Measurements from ENCODE around the gene TUFM. TPM values are rescaled to one million over a fixed set of nuclear protein-coding genes. Genes with fewer than 3 reads are reported as not detected.
"Not testable (repeated sequence)": the region's sequence is repeated elsewhere in the genome, so short reads cannot be mapped to it uniquely, and the experiment has no call there.

Gene TUFM
- total and polyA plus RNA-seq, 2 experiments from 2014 or later: 192 to 248 TPM

- TF ChIP-seq REST (IDR thresholded peaks at IDR 0.05; ENCODE audit: unreplicated experiment) (no peak), CTCF (conservative IDR thresholded peaks at IDR 0.05; ENCODE audit: low read depth in 2 of 2) (no peak), ZNF114 (CRISPR knock-in tag; IDR thresholded peaks at IDR 0.05) (no peak), JUNB (IDR thresholded peaks at IDR 0.05; ENCODE audit: unreplicated experiment) (no peak), ZNF331 (CRISPR knock-in tag; IDR thresholded peaks at IDR 0.05; ENCODE audit: low read depth) (no peak)
Observed at GRCh38 chr16:28872952-28873351, 26.8 kb upstream of the TUFM start (continued).

- TF ChIP-seq EZH2phosphoT487 (IDR thresholded peaks at IDR 0.05; ENCODE audit: unreplicated experiment): no peak
- TF ChIP-seq POLR2AphosphoS5 (IDR thresholded peaks at IDR 0.05; ENCODE audit: low read depth): no peak
- no peak for TF ChIP-seq ZNF331 (CRISPR knock-in tag; IDR thresholded peaks at IDR 0.05; ENCODE audit: low read depth)
- no peak for TF ChIP-seq REST (IDR thresholded peaks at IDR 0.05; ENCODE audit: unreplicated experiment)
- TF ChIP-seq EZH2 (IDR thresholded peaks at IDR 0.05; ENCODE audit: low read depth, unreplicated experiment): no peak
- no peak for TF ChIP-seq CREB1 (CRISPR knock-in tag; IDR thresholded peaks at IDR 0.05; ENCODE audit: low read depth)
- Mint-ChIP-seq H3K27me3 (ENCODE audit: insufficient read depth, low read depth, poor library complexity) (peaks cover 6% of the 10 kb centered on the region), H3K9me3 (no peaks in the 10 kb centered on the region), H3K36me3 (ENCODE audit: low read depth) (peaks cover 41% of the 10 kb centered on the region), H3K27ac (no peak overlapping the region), H3K4me3 (no peak overlapping the region), H3K4me1 (peaks cover 13% of the 10 kb centered on the region)
- Histone ChIP-seq H3K4me3 (no peak overlapping the region), H3K4me1 (ENCODE audit: insufficient read depth) (peaks cover 14% of the 10 kb centered on the region; the same call in 1 of the 2 replicates), H2AFZ (no peak overlapping the region), H3K27ac (ENCODE audit: low read depth) (no peak overlapping the region), H3K4me2 (no peak overlapping the region), H3F3A (replicated peaks; ENCODE audit: low read depth) (no peaks in the 10 kb centered on the region), H3K79me2 (replicated peaks; ENCODE audit: insufficient read depth) (peaks cover 14% of the 10 kb centered on the region), H3K9me2 (ENCODE audit: insufficient read depth) (no peaks in the 10 kb centered on the region), H3K27me3 (ENCODE audit: insufficient read depth) (no peaks in the 10 kb centered on the region), H4K20me1 (replicated peaks; ENCODE audit: insufficient read depth) (peaks cover 10% of the 10 kb centered on the region), H3K36me3 (ENCODE audit: insufficient read depth) (peaks cover 4% of the 10 kb centered on the region)
- ATAC-seq (no peak), DNase-seq (ENCODE audit: low spot score) (no peak)
Observed at GRCh38 chr16:28869201-28869600, 23.1 kb upstream of the TUFM start.

- H3K4me2 ChIP-seq; DNase-seq (ENCODE audit: low spot score); H3K4me3 Mint-ChIP-seq; H3K27ac ChIP-seq (ENCODE audit: low read depth); H3K9me3 Mint-ChIP-seq; H3F3A ChIP-seq (replicated peaks; ENCODE audit: low read depth); H3K4me3 ChIP-seq; H2AFZ ChIP-seq; H3K27me3 ChIP-seq (ENCODE audit: insufficient read depth); ATAC-seq; H3K27ac Mint-ChIP-seq; H3K36me3 ChIP-seq (ENCODE audit: insufficient read depth); H3K9me2 ChIP-seq (ENCODE audit: insufficient read depth): not testable (repeated sequence)
- peaks cover 18% of the 10 kb centered on the region for H3K79me2 ChIP-seq (replicated peaks; ENCODE audit: insufficient read depth)
- H4K20me1 ChIP-seq (replicated peaks; ENCODE audit: insufficient read depth): peaks cover 10% of the 10 kb centered on the region
- peaks cover 13% of the 10 kb centered on the region for H3K27me3 Mint-ChIP-seq (ENCODE audit: insufficient read depth, low read depth, poor library complexity)
- peaks cover 32% of the 10 kb centered on the region for H3K36me3 Mint-ChIP-seq (ENCODE audit: low read depth)
- peaks cover 16% of the 10 kb centered on the region for H3K4me1 Mint-ChIP-seq
- peaks cover 15% of the 10 kb centered on the region; the same call in 1 of the 2 replicates for H3K4me1 ChIP-seq (ENCODE audit: insufficient read depth)
Observed at GRCh38 chr16:28867646-28868045, 21.5 kb upstream of the TUFM start.
